ENCODE results near the gene PLCG1. TPM values are rescaled to one million over a fixed set of nuclear protein-coding genes. Genes with fewer than 3 reads are reported as not detected.

PLCG1 gene
- total RNA-seq, 4 donors from 2014 or later, result 82.7 to 377 (median 155) TPM

DNA sequence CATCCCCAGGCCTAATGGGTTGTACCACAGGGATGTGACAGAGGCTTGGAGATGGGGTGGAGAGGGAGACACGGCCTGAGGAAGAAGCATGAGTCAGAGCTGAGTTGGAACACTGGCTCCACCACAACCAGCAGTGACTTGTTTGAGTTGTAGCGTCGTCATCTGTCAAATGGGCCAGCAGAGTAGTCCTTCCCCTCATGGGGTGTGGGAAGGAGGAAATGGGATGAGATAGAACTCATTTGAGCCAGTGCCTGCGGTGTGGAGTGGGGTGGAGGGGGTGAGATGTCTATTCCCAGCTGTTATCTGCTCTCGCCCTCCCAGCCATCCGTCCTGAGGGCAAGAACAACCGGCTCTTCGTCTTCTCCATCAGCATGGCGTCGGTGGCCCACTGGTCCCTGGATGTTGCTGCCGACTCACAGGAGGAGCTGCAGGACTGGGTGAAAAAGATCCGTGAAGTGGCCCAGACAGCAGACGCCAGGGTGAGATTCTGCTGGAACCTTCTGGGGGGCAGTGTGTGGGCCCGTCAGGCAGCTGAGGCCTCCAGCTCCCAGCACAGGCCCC, 32.5 kb downstream of the PLCG1 start:
- in situ Hi-C loops (cut with MboI; ENCODE audit: low pct_ligation_motif_present in 1 of 4, low pct_unique_long_range_greater_than_20kb in 1 of 4, low sequenced_read_pairs in 3 of 4), result loop anchor here in 2 of 4 donors (5.0 to 10.0 kb wide), 3 partner anchors 55 to 172 kb away; partner anchors contain the start of gene LPIN3 (in 1 of the 2)
- intact Hi-C loops (cut with DNase I; ENCODE audit: low total_unique reads), result no loop called here
- DNase-seq, result peak; percentile 4

DNA sequence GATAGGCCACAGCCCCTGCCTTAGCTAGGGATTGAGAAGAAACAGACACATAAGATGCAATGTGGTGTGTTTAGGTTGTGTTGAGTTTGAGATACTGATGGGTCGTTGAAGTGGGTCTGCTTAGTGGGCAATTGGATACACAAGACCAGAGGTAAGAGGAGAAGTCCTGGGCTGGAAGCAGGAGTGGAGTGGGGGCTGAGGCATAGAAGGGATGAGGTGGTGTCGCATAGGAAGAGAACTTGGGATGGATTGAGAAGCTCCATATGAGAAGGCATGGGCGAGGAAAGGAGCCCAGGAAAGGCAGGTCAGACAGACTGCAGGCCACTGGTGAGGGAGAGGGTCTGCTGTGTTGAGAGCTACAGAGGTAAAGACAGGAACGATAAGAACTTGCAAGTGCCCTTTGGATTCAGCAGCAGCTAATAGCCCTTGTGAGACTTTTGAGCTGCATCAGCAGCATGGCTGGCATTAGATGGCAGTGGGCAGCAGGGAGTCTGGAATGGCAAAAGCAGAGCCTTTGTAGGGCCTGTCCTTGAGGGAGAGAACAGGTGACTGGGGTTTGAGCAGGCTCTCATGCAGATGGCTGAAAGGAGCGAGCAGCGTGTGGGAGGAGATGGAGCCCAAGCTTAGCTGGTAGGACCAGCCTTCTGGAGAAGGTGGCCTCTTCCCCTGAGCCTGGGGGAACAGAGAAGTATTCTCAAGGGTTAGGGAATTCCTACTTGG, 33.2 kb downstream of the PLCG1 start:
- H3K9me3 ChIP-seq, result no peaks in the 10 kb centered on the region
- peak; percentile 5 for DNase-seq
- intact Hi-C loops (cut with DNase I; ENCODE audit: low total_unique reads), result no loop called here
- no peak overlapping the region for H3K27ac ChIP-seq
- peaks cover 0 to 24% (median 14%) of the 10 kb centered on the region in 4 donors for H3K4me1 ChIP-seq
- no peak for TF ChIP-seq EP300 (IDR thresholded peaks at IDR 0.05; ENCODE audit: low read depth)
- no peak for TF ChIP-seq POLR2AphosphoS5 (IDR thresholded peaks at IDR 0.05)
- TF ChIP-seq, protein P1, sequence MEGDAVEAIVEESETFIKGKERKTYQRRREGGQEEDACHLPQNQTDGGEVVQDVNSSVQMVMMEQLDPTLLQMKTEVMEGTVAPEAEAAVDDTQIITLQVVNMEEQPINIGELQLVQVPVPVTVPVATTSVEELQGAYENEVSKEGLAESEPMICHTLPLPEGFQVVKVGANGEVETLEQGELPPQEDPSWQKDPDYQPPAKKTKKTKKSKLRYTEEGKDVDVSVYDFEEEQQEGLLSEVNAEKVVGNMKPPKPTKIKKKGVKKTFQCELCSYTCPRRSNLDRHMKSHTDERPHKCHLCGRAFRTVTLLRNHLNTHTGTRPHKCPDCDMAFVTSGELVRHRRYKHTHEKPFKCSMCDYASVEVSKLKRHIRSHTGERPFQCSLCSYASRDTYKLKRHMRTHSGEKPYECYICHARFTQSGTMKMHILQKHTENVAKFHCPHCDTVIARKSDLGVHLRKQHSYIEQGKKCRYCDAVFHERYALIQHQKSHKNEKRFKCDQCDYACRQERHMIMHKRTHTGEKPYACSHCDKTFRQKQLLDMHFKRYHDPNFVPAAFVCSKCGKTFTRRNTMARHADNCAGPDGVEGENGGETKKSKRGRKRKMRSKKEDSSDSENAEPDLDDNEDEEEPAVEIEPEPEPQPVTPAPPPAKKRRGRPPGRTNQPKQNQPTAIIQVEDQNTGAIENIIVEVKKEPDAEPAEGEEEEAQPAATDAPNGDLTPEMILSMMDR (IDR thresholded peaks at IDR 0.05), result no peak
- no peak for TF ChIP-seq POLR2A (IDR thresholded peaks at IDR 0.05)
- WGBS, 2 donors (ENCODE audit: low coverage in 1 of 2), result 92 to 95% methylated on average over 3 to 6 of the region's 6 CpGs
- H3K36me3 ChIP-seq, result peaks cover 0 to 38% (median 19%) of the 10 kb centered on the region in 4 donors
- H3K27me3 ChIP-seq, result no peaks in the 10 kb centered on the region
- H3K4me3 ChIP-seq, result no peak overlapping the region
- in situ Hi-C loops (cut with MboI; ENCODE audit: low pct_ligation_motif_present in 1 of 4, low pct_unique_long_range_greater_than_20kb in 1 of 4, low sequenced_read_pairs in 3 of 4), result loop anchor here in 2 of 4 donors (5.0 to 10.0 kb wide), 3 partner anchors 54 to 172 kb away; partner anchors contain the start of gene LPIN3 (in 1 of the 2)

More for the DNA sequence above, 32.5 kb downstream of the PLCG1 start:
- H3K4me1 ChIP-seq, result peaks cover 0 to 17% (median 13%) of the 10 kb centered on the region in 4 donors
- no peak overlapping the region for H3K4me3 ChIP-seq
- no peak overlapping the region for H3K27ac ChIP-seq
- WGBS, 2 donors (ENCODE audit: low coverage in 1 of 2), result 90% methylated on average over 14 of the region's 14 CpGs; no CpG with 5 or more reads in 1 of the 2 donors
- peaks cover 0 to 41% (median 24%) of the 10 kb centered on the region in 4 donors for H3K36me3 ChIP-seq
- H3K27me3 ChIP-seq, result no peaks in the 10 kb centered on the region
- no peaks in the 10 kb centered on the region for H3K9me3 ChIP-seq
- TF ChIP-seq EP300 (IDR thresholded peaks at IDR 0.05; ENCODE audit: low read depth) (no peak), POLR2A (IDR thresholded peaks at IDR 0.05) (no peak), POLR2AphosphoS5 (IDR thresholded peaks at IDR 0.05) (no peak)
- TF ChIP-seq, protein P1 (IDR thresholded peaks at IDR 0.05), result no peak

DNA sequence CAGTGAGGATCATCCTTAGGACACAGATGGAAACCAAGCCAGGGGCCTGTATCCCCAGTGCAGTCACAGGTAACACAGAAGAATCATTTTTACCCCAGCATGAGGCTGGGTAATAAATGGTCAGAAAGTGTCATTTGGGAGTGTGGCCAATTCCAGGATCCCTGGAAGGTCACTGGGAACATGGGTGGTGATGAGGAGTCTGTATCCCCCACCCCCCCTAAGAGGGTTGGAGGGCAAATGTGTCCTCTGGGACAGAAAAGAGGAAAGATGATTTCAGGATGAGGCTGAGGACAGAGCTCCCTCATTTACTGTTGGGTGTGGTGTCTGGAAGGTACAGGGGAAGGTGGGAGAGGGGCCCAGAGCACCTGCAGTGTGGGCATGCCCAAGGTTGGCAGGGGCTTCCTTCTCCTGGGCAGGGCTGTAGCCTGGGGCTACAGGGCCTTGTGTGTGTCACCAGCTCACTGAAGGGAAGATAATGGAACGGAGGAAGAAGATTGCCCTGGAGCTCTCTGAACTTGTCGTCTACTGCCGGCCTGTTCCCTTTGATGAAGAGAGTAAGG, 34.5 kb downstream of the PLCG1 start:
- H3K27ac ChIP-seq, result peak overlapping the region; percentile 16 to 80 (median 52)
- in situ Hi-C loops (cut with MboI; ENCODE audit: low pct_ligation_motif_present in 1 of 4, low pct_unique_long_range_greater_than_20kb in 1 of 4, low sequenced_read_pairs in 3 of 4) (loop anchor here in 2 of 4 donors (5.0 to 10.0 kb wide), 3 partner anchors 53 to 170 kb away; partner anchors contain the start of gene LPIN3 (in 1 of the 2)), intact Hi-C loops (cut with DNase I; ENCODE audit: low total_unique reads) (loop anchor here (2.0 kb wide), 1 partner anchor 167 kb away; no protein-coding TSS in a partner anchor)
- H3K36me3 ChIP-seq, result peaks cover 0 to 27% (median 11%) of the 10 kb centered on the region in 4 donors
- no peak overlapping the region for H3K4me3 ChIP-seq
- H3K4me1 ChIP-seq, result peaks cover 0 to 25% (median 14%) of the 10 kb centered on the region in 4 donors
- TF ChIP-seq POLR2AphosphoS5 (IDR thresholded peaks at IDR 0.05), result no peak
- no peak for TF ChIP-seq EP300 (IDR thresholded peaks at IDR 0.05; ENCODE audit: low read depth)
- no peak for TF ChIP-seq POLR2A (IDR thresholded peaks at IDR 0.05)
- TF ChIP-seq, protein P1 (IDR thresholded peaks at IDR 0.05), result no peak
- DNase-seq, result peak; percentile 4
- no peaks in the 10 kb centered on the region for H3K27me3 ChIP-seq
- 81% methylated on average over 3 of the region's 3 CpGs; no CpG with 5 or more reads in 1 of the 2 donors for WGBS, 2 donors (ENCODE audit: low coverage in 1 of 2)
- H3K9me3 ChIP-seq, result no peaks in the 10 kb centered on the region

Data from transverse colon (tissue), 4 donors.